H4 (cell line): Measurements from ENCODE around the gene THRA. TPM values are rescaled to one million over a fixed set of nuclear protein-coding genes. Genes with fewer than 3 reads are reported as not detected.

Source experiments
- DNase-seq: peaks from one replicate; pipeline ENCODE4 v3.0.0-alpha.2; 2015; ENCODE audit warnings: low spot score
- total RNA-seq: library from RNA; depleted of rRNA; stranded (reverse); fragments of >200 nt; shearing (Covaris generic); gene quantifications from 2 replicates; pipeline ENCODE4 v1.2.3, GENCODE V29; 2014

THRA gene
- total RNA-seq, 1 experiment from 2014 or later = 13.6 TPM

- DNase-seq = no peak
These were observed 16.8 kb downstream of the THRA start for GRCh38 chr17:40079545-40079944.

- no peak for DNase-seq
These were observed 21.7 kb downstream of the THRA start for GRCh38 chr17:40084477-40084876.

GRCh38 chr17:40086150-40087044 lies 23.6 kb downstream of the THRA start:
- no peak for DNase-seq

- no peak for DNase-seq
These were observed 24.5 kb downstream of the THRA start for GRCh38 chr17:40087049-40087794.

GRCh38 chr17:40087903-40088718 lies 25.3 kb downstream of the THRA start:
- no peak for DNase-seq

GRCh38 chr17:40089077-40089895 lies 26.5 kb downstream of the THRA start:
- no peak for DNase-seq

GRCh38 chr17:40090237-40091119 lies 27.7 kb downstream of the THRA start:
- no peak for DNase-seq

- no peak for DNase-seq
These were observed 29.1 kb downstream of the THRA start for GRCh38 chr17:40091691-40092397.

- no peak for DNase-seq
These were observed 29.8 kb downstream of the THRA start for GRCh38 chr17:40092581-40092980.

- no peak for DNase-seq
These were observed 30.3 kb downstream of the THRA start for GRCh38 chr17:40093005-40093579.

- no peak for DNase-seq
These were observed 30.9 kb downstream of the THRA start for GRCh38 chr17:40093580-40094201.

- no peak for DNase-seq
These were observed 32.1 kb downstream of the THRA start for GRCh38 chr17:40094874-40095273.

GRCh38 chr17:40095351-40095943 lies 32.7 kb downstream of the THRA start:
- DNase-seq = no peak

- DNase-seq = no peak
These were observed 33.4 kb downstream of the THRA start for GRCh38 chr17:40095944-40096791.

- no peak for DNase-seq
These were observed 34.3 kb downstream of the THRA start for GRCh38 chr17:40097087-40097486.

- no peak for DNase-seq
These were observed 35.4 kb downstream of the THRA start for GRCh38 chr17:40097931-40098845.
